ENCODE measurements around the gene NDST1. TPM values are rescaled to one million over a fixed set of nuclear protein-coding genes. Genes with fewer than 3 reads are reported as not detected.

NDST1 gene
- polyA plus RNA-seq, 1 donor (not counting 4 experiments of a cell fraction or from before 2014, with no cell fraction given) = 24.9 TPM

- Histone ChIP-seq H3K9me1 (ENCODE audit: control insufficient read depth, extremely low read depth, insufficient read depth, low read length) (peaks cover 7% of the 10 kb centered on the region), H3K27ac (ENCODE audit: control insufficient read depth, insufficient read depth, low read length) (no peak overlapping the region), H3K79me2 (ENCODE audit: control insufficient read depth, insufficient read depth, low read length) (peaks cover 75% of the 10 kb centered on the region), H3K36me3 (ENCODE audit: control insufficient read depth in 2 of 2, extremely low read depth in 1 of 2, insufficient read depth in 2 of 2, low read length in 2 of 2) (peaks cover 23 to 24% of the 10 kb centered on the region in 2 experiments), H3K9ac (ENCODE audit: control insufficient read depth, extremely low read depth, insufficient read depth, low read length) (no peak overlapping the region), H3K4me1 (ENCODE audit: control insufficient read depth, extremely low read depth, insufficient read depth, low read length) (peaks cover 31% of the 10 kb centered on the region), H3K4me3 (ENCODE audit: control insufficient read depth in 2 of 3, extremely low read depth in 1 of 3, insufficient read depth in 2 of 3, low read depth in 1 of 3, low read length in 3 of 3) (no peak overlapping the region), H3K27me3 (ENCODE audit: control insufficient read depth, extremely low read depth, insufficient read depth, low read length) (no peaks in the 10 kb centered on the region), H2AFZ (ENCODE audit: control insufficient read depth, low read length) (no peak overlapping the region), H4K20me1 (ENCODE audit: control insufficient read depth, extremely low read depth, insufficient read depth, low read length) (peaks cover 12% of the 10 kb centered on the region), H3K9me3 (ENCODE audit: control insufficient read depth, low read depth, low read length) (no peaks in the 10 kb centered on the region), H3K4me2 (ENCODE audit: control insufficient read depth, extremely low read depth, insufficient read depth, low read depth, low read length) (no peak overlapping the region)
- no peak for FAIRE-seq
- dilution Hi-C loops (cut with MboI; ENCODE audit: extremely low pct_ligation_motif_present, low sequenced_read_pairs) = no loop called here
- TF ChIP-seq CTCF (optimal IDR thresholded peaks at IDR 0.05 in 1 of 3, IDR thresholded peaks at IDR 0.05 in 1 of 3, conservative IDR thresholded peaks at IDR 0.05 in 1 of 3; ENCODE audit: extremely low read depth in 1 of 3, insufficient read depth in 2 of 3, low read length in 3 of 3) = no peak
- no peak for TF ChIP-seq EZH2 (IDR thresholded peaks at IDR 0.05; ENCODE audit: low read length)
- DNase-seq (ENCODE audit: low read depth, low spot score) = no peak
These were observed 13.0 kb downstream of the NDST1 start for GRCh38 chr5:150520747-150521521.

GRCh38 chr5:150521522-150521817 lies 13.5 kb downstream of the NDST1 start:
- Histone ChIP-seq H3K79me2 (ENCODE audit: control insufficient read depth, insufficient read depth, low read length) (peaks cover 76% of the 10 kb centered on the region), H3K27me3 (ENCODE audit: control insufficient read depth, extremely low read depth, insufficient read depth, low read length) (no peaks in the 10 kb centered on the region), H3K4me1 (ENCODE audit: control insufficient read depth, extremely low read depth, insufficient read depth, low read length) (peaks cover 36% of the 10 kb centered on the region), H3K4me2 (ENCODE audit: control insufficient read depth, extremely low read depth, insufficient read depth, low read depth, low read length) (no peak overlapping the region), H3K9me1 (ENCODE audit: control insufficient read depth, extremely low read depth, insufficient read depth, low read length) (peaks cover 7% of the 10 kb centered on the region), H3K4me3 (ENCODE audit: control insufficient read depth in 2 of 3, extremely low read depth in 1 of 3, insufficient read depth in 2 of 3, low read depth in 1 of 3, low read length in 3 of 3) (no peak overlapping the region), H4K20me1 (ENCODE audit: control insufficient read depth, extremely low read depth, insufficient read depth, low read length) (peaks cover 12% of the 10 kb centered on the region), H2AFZ (ENCODE audit: control insufficient read depth, low read length) (no peak overlapping the region), H3K27ac (ENCODE audit: control insufficient read depth, insufficient read depth, low read length) (no peak overlapping the region), H3K36me3 (ENCODE audit: control insufficient read depth in 2 of 2, extremely low read depth in 1 of 2, insufficient read depth in 2 of 2, low read length in 2 of 2) (peaks cover 23 to 24% of the 10 kb centered on the region in 2 experiments), H3K9me3 (ENCODE audit: control insufficient read depth, low read depth, low read length) (no peaks in the 10 kb centered on the region), H3K9ac (ENCODE audit: control insufficient read depth, extremely low read depth, insufficient read depth, low read length) (no peak overlapping the region)
- FAIRE-seq (no peak), DNase-seq (ENCODE audit: low read depth, low spot score) (no peak)
- dilution Hi-C loops (cut with MboI; ENCODE audit: extremely low pct_ligation_motif_present, low sequenced_read_pairs) = no loop called here
- TF ChIP-seq CTCF (optimal IDR thresholded peaks at IDR 0.05 in 1 of 3, IDR thresholded peaks at IDR 0.05 in 1 of 3, conservative IDR thresholded peaks at IDR 0.05 in 1 of 3; ENCODE audit: extremely low read depth in 1 of 3, insufficient read depth in 2 of 3, low read length in 3 of 3) (no peak), EZH2 (IDR thresholded peaks at IDR 0.05; ENCODE audit: low read length) (no peak)
